NCI-H187 (cell line): Measurements from ENCODE around the gene MSRB3.

ENCODE experiments used
- DNase-seq, 2 experiments: peaks; one replicate each; lab custom pipeline; 2025; lab: John Stamatoyannopoulos, UW

The MSRB3 gene

DNA sequence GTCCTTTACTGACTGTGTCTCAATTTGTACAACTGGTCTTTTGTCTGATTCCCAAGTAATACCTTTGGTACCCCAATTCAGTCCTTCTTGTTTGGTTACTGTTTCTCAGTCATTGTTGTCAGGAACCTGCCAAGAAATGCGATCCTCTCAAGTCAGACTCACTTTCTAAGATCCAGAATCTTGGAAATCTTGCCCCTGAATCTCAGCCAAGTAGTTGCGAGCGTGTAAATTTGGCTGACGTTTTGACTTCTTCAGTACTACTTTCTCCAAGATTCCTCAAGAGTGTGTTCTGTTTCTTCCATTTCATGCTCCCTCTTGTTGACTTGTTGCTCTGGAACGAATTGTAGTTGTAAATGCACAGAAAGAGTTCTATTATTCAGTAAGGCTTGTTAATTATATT lies 114.0 kb downstream of the MSRB3 start:
- no peak for DNase-seq

DNA sequence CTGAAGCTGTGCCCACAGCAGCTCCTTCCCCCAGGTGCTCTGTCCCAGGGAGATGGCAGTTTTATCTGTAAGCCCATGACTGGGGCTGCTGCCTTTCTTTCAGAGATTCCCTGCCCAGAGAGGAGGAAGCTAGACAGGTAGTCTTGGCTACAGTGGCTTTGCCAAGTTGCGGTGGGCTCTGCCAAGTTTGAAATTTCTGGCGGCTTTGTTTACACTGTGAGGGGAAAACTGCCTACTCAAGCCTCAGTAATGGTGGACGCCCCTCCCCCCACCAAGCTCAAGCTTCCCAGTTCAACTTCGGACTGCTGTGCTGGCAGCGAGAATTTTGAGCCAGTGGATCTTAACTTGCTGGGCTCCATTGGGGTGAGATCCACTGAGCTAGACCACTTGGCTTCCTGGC lies 124.7 kb downstream of the MSRB3 start:
- DNase-seq: no peak

DNA sequence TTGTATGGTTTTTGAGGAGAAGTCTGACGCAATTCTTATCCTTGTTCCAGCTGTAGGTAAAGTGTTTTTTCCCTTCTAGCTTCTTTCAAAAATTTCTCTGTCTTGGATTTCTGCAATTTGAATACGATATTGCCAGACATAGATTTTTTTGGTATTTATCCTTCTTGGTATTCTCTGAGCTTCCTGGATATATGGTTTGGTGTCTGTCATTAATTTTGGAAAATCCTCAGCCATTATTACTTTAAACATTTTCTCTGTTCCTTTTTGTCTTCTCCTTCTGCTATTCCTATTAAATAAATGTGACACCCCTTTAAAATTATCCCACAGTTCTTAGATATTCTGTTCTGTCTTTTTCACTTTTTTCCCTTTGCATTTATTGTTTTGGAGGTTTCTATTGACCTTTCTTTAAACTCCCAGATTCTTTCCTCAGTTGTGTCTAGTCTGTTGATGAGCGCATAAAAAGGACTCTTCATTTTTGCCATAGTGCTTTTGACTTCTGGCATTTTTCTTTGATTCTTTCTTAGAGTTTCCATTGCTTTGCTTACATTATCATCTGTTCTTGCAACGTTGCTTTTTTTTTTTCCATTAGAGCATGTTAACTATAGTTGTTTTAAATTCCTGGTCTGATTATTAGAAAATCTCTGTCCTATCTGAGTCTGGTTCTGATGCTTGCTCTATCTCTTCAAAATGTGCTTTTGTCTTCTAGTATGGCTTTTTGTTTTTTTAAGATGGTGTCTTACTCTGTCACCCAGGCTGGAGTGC lies 129.1 kb downstream of the MSRB3 start:
- DNase-seq: no peak

DNA sequence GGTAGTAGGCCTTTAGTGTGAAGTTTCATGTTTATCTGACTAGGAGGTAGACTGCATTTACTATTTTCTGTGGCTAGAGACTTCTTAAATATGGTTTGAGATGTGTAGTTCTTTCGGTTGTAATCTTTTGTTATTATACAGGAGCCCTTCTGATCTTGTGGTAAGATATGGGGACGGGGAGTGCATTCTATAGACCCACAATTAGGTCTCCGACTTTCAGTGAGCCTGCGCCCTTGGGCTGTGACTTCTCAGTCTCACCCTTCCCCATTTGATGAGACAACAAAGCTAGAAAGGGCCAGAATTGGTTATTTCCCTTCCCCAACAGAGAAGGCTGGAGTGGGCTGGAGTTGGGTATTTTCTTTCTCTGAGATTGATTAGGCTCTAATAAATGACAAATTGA lies 130.0 kb downstream of the MSRB3 start:
- DNase-seq: no peak

DNA sequence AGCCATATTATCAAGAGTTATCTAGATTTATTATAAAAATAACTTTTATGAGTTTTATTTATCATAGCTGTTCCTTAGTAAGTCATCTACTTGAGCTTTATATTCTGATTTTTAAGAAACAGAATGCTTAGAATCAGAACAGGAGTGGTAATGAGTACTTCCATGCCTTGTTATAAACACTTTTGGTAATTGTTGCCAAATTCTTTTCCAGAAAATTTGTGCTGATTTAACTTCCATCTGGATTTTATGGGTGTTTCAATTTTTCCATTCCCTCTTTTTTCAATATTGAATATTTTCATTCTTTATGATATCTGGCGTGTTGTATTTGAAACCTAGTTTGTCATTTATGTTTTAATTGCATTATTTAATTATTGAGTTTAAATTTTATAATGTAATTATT lies 131.2 kb downstream of the MSRB3 start:
- no peak for DNase-seq

- DNase-seq: no peak
Observed at GRCh38 chr12:65411171-65411570, 132.7 kb downstream of the MSRB3 start.

- no peak for DNase-seq
Observed at GRCh38 chr12:65414526-65414925, 136.0 kb downstream of the MSRB3 start.

GRCh38 chr12:65415826-65416225 lies 137.3 kb downstream of the MSRB3 start:
- DNase-seq: no peak

DNA sequence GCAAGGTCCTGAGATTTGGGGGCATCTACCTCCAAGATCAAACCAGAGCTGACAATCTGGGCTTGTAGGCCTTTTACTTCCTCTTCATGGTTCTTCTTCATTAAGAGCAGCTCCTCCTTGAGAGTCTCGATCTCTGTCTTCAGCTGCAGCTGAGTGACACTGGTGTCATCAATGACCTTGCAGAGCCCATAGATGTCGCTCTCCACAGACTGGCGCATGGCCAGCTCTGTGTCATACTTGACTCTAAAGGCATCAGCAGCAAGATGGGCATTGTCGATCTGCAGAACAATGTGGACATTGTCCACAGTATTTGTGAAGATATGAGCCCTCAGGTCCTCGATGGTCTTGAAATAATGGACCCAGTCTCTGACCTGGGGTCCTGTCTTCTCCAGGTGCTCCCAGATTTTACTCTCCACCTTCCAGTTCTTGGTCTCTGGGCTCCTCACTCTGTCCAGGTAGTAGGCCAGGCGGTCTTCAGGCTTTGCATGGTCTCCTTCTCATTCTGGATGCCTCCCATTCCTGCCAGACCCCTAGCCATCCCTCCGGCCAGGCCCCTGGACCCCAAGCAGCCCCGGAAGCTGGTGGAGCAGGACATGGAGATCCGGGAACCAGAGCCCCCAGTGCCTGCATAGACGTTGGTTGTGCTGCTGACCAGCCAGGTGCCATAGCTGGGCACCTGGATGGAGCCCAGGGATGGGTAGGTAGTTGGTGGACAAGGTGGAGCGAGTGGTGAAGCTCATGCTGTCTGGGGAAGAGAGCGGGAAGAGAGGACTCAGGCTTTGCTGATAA lies 141.0 kb downstream of the MSRB3 start:
- no peak for DNase-seq

GRCh38 chr12:65420941-65421340 lies 142.5 kb downstream of the MSRB3 start:
- DNase-seq: no peak

DNA sequence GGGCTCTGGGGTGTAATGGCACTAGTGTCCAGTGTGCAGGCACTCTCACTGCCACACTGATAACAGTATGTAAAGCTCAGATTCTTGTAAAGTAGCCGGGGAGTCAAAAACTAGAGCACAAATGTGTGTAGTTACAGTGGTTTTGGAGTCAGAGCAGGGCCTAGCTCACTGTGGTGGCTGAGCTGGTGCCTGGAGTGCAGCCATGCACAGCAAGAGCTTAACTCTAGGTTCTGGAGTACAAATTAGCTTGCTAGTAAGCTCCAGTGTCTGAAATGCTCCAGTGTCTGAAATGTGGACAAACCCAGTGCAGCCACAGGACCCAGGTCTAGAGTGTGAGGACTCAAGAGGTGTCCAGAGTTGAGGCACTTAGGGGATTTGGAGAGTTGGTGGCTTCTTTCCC lies 149.2 kb downstream of the MSRB3 start:
- DNase-seq: no peak

GRCh38 chr12:65430006-65430405 lies 151.5 kb downstream of the MSRB3 start:
- DNase-seq: no peak

GRCh38 chr12:65430571-65431306 lies 152.3 kb downstream of the MSRB3 start:
- no peak for DNase-seq

GRCh38 chr12:65432114-65432513 lies 153.6 kb downstream of the MSRB3 start:
- no peak for DNase-seq

DNA sequence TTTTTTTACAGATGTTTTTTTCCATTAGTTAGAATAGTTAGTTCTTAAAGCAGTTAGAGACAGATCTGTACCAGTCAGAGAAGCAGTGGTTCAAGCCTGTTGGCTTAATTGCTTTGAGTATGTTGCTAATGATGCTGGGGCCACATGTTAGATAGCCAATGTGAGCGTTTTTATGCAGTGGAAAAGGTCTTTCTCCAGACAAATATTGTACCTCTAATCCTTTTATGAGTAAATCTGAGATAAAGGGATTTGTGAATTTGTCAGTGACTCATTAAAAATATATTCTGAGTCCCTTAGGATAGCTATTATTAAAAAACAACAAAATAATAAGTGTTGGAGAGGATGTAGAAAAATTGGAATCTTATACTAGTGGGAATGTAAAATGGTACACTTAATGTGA lies 154.2 kb downstream of the MSRB3 start:
- no peak for DNase-seq

- DNase-seq: no peak
Observed at GRCh38 chr12:65434737-65435136, 156.3 kb downstream of the MSRB3 start.

- no peak for DNase-seq
Observed at GRCh38 chr12:65443038-65443437, 164.6 kb downstream of the MSRB3 start.

DNA sequence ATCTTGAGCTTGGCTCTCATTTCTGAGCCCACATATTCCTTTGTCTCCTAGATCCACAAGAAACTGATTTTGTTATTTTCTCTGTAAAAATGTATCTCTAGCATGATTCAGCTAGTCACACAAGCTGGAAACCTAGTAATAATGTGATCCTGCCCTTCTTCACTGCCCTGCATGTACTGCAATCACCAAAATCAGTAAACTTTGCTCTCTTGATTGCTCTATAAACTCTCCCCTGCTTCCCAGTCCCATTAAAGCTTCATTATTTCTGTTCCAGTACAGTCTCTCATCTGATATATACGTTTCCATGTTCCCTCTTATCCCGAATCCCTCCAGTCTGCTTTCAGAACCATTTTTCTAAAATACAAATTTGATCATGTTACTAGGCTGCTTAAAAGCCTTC lies 166.5 kb downstream of the MSRB3 start:
- no peak for DNase-seq

DNA sequence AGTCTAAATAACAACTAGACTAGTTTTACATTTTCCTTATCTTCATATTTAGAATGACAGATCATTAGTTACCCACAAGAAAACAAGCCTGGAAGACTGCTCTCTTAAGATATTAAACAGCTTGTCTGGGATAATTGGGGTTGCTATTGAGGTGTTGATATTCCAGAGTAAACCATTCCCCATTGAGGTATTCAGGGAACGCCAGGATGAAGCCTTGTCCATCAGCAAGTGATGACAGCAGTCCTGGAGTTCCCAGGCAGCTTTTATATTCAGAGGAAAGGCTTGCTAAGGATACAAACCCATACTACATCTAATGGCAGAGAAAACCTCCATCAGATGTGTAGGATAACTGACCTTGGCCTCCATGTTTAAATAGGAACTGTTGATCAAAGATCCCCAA lies 168.4 kb downstream of the MSRB3 start:
- DNase-seq: no peak

- DNase-seq: no peak
Observed at GRCh38 chr12:65449400-65449799, 170.9 kb downstream of the MSRB3 start.

DNA sequence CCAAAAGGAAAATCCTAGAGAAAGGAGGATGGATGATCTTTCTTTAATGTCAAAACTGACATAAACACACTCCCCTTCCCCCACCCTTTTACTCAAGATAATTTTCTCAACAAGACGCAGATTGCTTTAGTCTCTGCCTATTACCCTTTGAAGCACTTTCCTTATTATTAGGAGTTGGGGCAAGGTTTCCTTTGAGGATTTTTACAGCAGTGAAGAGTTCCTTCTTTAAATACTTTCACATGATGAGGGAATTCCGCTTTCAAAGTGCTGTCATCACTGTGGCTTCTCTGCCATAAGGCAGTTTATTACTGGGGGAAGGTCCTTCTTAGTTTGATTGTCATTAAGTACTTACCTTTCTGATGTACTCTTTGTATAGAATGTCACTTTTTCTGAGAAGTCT lies 172.1 kb downstream of the MSRB3 start:
- no peak for DNase-seq

DNA sequence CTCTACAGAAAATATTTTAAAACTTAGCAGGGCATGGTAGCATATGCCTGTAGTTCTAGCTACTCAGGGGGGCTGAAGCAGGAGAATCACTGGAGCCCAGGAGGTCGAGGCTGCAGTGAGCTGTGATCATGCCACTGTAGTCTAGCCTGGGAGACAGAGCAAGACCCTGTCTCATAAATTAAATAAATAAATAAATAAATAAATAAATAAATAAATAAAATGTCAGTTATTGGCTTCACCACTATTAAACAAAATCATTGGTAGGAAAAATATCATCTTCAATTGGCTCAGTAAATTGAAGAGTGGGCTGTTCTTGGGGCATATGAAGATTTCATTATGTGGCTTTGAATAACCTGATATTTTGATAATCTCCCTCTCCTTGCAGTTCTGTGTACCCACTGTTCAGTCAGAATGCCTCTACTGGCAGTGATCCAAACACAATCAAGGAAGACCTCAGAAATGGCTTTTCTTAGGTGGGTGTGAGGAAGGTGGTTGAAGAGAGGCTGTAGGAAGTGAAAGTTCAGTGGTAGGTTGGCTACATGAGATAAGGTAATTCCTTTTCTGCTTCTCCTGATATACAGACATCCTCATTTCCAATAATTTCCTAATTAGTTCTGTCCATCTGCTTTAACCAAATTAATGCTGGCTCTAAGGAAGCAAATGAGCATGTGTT lies 175.8 kb downstream of the MSRB3 start:
- no peak for DNase-seq
